Raji (cell line): Measurements from ENCODE around the gene SEC14L5.

Experiments used
- POLR2A ChIP-seq: IDR thresholded peaks from 2 replicates; pipeline ENCODE4 v1.6.1; 2011; ENCODE audit warnings: low read depth, low read length, control low read depth; ENCODE audit not compliant: insufficient read depth

Gene SEC14L5

DNA sequence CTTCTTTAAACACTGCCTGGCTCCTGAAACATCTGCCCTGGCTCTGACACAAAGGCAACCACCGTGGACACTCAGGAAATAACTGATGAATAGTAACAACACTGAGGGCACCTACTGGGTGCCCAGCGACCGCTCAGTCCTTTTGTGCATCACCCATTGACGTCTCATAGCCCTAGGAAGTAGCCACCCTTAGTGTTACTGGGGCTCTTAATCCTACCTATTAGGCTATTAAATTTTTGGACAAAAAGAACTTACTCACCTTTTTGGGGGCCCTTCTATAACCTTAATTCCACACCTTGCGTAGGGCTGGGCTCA is 32.9 kb upstream of the SEC14L5 start:
- no peak for TF ChIP-seq POLR2A

DNA sequence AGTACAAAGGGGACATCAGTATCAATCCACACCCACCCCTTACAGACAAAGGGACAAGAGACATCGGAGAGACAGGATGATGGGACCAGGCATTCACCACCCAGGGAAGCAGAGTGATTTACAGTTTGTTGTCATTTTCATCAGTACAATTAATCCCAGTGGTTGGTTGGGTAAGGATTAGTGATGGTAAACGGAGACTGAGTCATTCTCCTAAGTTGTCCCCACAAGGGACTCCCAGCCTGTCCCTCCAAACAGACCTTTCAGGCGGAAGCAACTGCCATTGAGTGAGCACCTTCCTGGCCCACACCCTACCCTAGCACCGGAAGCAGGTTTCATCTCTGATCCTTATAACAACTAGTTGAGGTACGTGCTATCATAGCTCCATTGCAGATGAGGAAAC is 32.3 kb upstream of the SEC14L5 start:
- no peak for TF ChIP-seq POLR2A

DNA sequence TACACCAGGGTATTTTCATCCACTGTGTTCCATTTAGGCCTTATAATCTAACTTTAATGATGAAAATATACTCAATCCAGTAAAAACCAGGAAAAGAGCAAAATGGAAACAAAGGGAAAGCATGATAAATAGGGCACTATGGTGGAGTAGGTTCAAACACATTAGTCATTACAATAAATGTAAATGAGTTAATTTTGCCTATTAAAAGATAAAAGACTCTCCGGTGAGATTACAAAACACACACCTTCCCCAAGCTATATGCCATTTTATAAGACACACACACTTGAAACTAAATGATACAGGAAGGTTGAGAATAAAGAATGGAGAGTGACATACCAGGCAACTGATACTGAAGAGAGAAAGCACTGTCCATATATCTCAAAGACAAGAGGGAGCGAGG is 31.2 kb upstream of the SEC14L5 start:
- no peak for TF ChIP-seq POLR2A

DNA sequence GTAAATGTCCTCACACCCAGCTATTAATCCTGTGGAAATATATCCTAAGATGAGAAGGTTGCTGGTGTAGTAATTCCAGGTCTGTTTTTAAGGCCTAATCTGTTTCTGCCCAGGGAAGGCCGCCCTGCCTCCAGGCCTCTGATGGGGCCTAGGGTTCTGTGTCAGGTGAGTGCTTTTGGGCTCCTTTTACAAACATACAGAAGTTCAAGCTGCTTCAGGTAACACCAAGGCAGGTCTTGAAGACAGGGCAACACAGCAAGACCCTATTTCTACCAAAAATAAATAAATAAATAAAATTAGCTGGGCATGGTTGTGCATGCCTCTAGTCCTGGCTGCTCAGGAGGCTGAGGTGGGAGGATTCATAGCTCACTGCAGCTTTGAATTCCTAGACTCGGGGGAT is 30.5 kb upstream of the SEC14L5 start:
- no peak for TF ChIP-seq POLR2A

DNA sequence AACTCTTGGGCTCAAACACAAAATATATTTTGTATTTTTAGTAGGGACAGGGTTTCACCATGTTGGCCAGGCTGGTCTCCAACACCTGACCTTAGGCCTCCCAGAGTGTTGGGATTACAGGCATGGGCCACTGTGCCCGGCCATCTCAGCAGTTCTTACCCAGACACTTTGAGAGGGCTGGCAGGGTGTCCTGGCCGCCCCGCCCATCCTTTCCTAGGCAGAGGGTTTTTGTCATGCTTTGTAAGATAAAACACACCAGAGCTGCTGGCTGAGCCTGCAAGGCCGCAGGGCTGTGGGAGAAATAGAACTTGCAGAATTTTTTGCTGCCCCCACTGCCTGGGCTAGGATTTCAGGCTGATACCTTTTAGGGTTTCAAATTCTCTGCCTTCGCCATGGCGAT is 29.9 kb upstream of the SEC14L5 start:
- no peak for TF ChIP-seq POLR2A

DNA sequence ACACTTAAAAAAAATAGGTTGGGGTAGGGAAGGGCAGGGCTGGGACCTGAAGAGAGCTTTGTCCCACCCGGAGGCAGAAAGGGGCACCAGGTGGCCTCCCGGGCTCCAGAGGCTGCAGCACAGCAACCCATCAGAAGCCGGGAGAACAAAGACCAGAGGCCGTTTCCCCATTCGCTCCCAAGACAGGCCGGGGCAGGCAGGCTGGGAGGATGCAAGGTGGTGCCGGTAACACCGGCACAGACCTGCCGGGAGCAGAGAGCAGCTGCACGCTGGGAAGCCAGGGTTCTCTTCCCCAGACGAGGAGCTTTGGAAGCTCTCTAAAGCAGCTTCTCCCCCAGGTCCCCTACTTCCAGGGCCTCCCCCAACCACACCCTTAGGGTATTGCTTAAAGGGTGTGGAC is 26.7 kb upstream of the SEC14L5 start:
- TF ChIP-seq POLR2A = no peak

DNA sequence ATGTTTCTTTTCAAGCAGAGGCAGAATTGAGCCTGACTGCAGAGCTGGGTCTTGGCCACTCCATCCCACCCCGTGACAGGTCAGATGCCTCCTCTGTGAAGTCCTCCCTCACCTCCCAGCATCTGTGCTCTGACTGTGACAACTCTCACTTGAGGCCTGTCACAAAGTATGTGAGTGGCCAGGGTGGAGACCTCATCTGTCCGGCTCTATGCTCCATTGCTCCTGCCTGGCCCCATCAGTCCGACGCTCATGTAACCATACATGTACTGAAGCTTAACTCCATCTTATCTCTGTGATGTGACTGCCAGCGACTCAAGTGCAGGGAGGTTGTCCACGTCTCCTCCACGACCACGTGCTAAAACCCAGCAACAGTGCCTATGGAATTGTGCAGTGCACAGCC is 24.7 kb upstream of the SEC14L5 start:
- no peak for TF ChIP-seq POLR2A

DNA sequence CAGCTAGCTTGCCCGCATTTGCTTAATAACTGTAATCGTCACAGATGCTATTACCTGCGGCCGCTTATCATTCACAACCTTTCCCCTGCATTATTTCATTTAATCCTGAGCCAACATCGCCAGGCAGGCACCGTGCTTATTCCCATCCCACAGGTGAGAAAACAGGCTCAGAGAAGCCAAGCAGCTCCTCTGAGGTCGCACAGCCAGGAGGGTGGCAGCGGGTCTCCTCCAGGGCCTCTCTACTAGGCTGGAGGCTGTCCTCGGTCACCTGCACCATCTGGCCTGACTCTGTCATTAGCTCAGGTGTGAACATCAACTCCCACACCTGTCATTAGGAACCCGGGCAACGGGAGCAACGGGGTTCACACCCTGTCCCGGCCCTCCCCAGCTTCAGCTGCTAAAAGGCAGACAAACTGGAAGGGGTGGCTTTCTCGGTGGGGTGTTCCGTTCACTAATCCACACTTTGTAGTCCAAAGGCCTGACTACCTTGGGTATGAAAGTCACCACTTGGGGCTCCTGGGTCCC is 24.2 kb upstream of the SEC14L5 start:
- no peak for TF ChIP-seq POLR2A

DNA sequence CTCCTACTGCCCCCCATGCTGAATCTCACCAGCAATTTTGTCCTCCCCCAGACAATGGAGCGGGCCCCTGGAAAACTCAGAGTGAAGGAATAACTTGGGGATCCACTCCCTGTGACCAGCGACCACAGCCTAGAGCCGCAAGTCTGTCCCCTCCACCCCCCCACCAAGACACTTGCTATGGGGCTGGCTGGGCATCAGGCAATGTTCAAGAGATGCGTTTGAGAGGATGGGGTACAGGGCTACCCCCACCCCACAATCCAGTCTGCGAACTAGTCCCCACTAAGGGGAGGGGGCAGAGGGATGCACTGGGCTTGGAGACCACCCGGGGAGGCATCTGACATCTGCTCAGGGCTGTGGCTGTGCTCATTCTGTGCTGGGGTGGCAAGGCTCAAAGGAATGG is 23.5 kb upstream of the SEC14L5 start:
- TF ChIP-seq POLR2A = no peak

DNA sequence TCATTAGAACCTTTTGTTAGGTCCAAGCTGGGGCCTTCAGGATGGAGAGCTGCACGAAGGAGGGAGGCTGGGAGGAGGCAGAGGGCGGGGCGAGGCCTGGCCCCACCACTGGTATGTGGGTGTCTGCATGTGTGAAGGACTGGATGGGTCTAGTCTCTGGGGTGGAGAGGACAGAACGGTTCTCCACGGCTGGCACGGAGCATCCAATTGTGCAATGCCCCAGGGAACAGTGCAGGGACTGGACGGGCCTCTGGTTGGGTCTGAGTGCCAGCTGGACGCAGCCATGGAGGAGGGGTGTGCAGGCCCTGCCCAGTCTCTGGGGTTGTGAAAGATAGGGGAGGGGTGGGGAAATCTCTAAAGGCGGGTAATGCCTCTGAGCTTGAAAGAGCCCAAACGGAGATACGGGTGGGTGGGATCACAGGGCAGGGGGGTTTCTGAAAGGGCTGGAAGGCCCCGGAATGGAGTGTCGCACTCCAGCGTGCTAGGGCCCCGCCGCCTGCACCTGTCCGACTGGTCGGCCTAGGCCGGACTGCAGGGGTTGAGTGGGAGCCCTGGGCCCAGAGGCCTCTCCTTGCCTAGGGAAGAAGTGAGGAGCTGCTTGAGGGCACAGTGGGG is 22.8 kb upstream of the SEC14L5 start:
- TF ChIP-seq POLR2A = no peak

DNA sequence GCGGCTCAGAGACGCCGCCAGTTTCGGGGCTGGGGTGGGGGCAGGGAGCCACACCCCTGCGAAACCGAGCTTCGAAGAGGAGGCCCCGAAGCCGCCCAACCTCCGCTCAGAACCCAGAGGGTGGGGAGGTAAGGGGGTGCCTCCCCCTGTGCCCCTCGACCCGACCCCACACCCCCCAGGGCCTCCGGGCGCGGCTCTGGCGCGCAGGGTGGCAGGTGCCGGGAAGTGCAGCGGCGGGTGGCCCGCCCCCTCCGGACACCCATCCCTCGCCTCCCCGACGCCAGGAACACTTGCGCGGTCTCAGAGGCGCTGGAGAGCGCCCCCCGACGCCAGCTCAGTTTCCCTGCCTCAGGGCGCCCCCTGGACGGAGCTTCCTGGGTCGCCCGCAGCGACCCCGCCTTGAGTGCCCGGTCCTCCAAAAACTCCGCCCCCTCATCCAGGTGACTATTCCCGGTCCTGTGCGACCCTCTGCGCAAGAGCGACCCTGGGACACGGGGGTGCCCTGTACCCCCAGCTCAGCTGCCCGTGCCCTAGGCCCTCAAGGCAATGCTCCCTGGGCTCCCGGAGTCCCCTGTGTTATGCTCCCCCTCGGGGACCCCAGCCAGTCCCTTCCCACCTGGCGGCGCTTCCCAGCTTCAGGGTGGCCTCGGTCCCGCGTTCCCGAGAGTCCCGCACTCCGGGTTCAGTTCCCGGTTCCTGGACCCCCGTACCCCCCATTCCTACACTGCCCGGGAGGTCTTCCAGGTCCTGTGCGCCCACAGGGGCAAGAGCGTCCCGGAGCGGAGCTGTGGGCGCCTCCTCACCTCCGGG is 21.7 kb upstream of the SEC14L5 start:
- TF ChIP-seq POLR2A = no peak

DNA sequence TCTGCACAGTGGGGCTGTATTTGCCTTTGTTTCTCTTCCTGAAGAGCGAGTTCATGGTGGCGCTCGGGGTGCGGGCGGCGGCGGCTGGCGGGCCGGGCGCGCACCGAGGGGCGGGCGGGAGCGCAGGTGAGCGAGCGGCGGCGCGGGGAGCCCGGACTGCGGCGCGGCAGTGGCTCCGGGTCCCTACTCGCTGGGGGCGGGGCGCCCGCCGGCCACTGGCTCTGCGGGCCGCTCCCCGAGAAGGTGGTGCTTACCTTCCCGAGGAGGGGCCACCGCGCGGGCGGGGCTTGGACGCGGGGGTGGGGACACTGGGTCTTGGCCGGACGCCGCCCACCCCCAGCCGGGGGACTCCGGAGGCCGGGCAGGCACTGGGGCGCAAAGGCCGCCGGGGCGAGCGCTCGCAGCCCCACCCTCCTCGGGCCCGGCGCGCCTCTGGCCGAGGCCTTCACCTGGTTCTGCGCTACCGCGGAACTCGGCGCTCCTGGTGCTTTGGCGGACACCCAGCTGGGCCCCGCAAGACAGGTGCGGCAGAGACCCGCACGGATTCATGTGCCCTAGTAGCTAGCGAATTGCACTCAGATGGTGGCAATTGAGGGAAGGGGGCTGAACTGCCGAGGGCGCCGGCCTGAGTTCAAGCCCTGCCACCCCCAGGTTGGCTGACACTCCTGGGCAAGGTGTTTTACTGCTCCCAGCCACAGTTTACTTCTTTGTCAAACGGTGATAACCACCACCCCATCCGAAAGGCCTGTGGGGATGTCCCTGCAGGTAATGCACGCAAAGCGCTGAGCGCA is 20.9 kb upstream of the SEC14L5 start, which contains the start of gene PPL:
TSS of gene PPL (minus strand) at position 158 of the 791 bp plus-strand sequence. CDS start at position 55, 103 bp downstream.
- no peak for TF ChIP-seq POLR2A

DNA sequence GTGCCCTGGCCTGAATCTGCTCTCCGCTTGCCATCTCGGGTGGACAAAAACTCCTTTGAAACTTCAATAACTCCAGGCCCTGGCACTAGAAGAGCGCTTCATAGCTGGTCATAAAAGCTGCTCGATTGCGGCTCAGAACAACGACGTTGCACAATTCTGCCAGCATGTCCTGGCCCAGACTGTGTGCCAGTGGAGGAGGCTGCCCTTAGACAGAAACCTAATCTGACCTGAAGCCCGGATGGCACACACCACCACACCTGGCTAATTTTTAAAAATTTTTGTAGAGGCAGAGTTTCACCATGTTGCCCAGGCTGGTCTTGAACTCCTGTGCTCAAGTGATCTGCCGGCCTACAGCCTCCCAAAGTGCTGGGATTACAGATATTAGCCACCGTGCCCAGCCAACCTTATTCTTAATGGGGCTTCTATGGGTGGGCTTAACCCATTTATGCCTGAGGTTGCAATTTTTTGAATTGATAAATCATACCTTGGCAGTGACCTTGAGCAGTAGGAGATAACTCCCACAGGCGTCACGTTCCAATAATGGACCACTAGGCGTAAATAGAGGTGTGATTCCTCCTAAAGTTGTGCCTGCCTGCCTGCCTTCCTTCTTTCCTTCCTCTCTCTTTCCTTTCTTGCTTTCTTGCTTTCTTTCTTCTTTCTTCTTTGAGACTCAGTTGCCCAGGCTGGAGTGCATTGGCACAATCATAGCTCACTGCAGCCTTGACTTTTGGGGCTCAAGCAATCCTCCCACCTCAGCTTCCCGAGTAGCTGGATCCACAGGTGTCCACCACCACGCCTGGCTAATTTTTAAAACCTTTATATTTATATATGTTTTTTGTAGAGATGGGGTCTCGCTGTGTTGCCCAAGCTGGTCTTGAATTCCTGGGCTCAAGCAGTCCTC is 20.1 kb upstream of the SEC14L5 start:
- no peak for TF ChIP-seq POLR2A

DNA sequence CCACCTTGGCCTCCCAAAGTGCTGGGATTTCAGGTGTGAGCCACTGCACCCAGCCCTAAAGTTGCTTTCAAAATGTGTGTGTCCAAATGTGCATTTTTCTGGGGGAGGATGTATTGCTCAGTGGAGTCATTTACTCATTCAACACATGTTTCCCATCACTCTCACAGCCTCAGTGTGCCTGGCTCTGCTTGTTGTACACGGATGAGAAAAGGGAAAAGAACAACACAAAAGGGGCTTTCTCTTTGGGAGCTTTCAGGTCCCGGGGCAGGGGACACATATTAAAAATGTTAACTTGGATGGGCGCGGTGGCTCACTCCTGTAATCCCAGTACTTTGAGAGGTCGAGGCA is 19.5 kb upstream of the SEC14L5 start:
- TF ChIP-seq POLR2A = no peak

DNA sequence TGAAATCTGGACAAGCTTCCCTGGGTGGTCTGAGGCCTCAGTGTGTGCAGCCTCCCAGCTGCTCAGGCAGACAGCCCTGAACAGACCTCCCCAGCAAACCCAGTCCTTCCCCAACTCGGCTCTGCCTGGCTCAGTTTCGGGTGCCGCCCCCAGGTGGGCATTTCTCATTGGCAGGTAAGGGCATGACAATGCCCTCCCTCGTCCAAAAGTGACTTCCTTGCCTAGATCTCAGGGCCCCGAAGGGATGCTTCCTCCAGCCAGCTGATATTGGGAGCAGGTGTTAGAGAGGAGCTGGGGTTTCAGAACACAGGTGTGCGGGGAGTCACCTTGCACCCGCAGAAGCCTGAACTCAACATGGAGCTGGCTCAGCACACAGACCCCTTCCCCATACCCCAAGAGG is 17.4 kb upstream of the SEC14L5 start:
- no peak for TF ChIP-seq POLR2A
